Activated naive CD8-positive, alpha-beta T cell (primary cell): ENCODE results near the gene FAIM2.
"Not testable (repeated sequence)": the region's sequence is repeated elsewhere in the genome, so short reads cannot be mapped to it uniquely, and the experiment has no call there.

Experiments used
- H3K27ac Mint-ChIP-seq: one replicate; pipeline ENCODE4 v1.8.0; 2021; ENCODE audit warnings: mixed read lengths
- H3K27me3 Mint-ChIP-seq: one replicate; pipeline ENCODE4 v1.8.0; 2021; ENCODE audit warnings: mixed read lengths
- H3K36me3 Mint-ChIP-seq: one replicate; pipeline ENCODE4 v1.8.0; 2021; ENCODE audit warnings: mixed read lengths
- H3K4me1 Mint-ChIP-seq: one replicate; pipeline ENCODE4 v1.8.0; 2021; ENCODE audit warnings: low read depth, mixed read lengths
- H3K4me3 Mint-ChIP-seq: one replicate; pipeline ENCODE4 v1.8.0; 2021; ENCODE audit warnings: mild to moderate bottlenecking, mixed read lengths
- H3K9me3 Mint-ChIP-seq: one replicate; pipeline ENCODE4 v1.8.0; 2021; ENCODE audit warnings: low read depth, mixed read lengths

Gene FAIM2

GRCh38 chr12:49874142-49874897, 29.4 kb downstream of the FAIM2 start:
- Mint-ChIP-seq H3K9me3 (no peaks in the 10 kb centered on the region), H3K4me3 (no peak overlapping the region), H3K27ac (no peak overlapping the region), H3K36me3 (no peaks in the 10 kb centered on the region), H3K27me3 (no peaks in the 10 kb centered on the region), H3K4me1 (no peaks in the 10 kb centered on the region)

- Mint-ChIP-seq H3K36me3 (no peaks in the 10 kb centered on the region), H3K4me1 (no peaks in the 10 kb centered on the region), H3K4me3 (no peak overlapping the region), H3K27ac (no peak overlapping the region), H3K9me3 (no peaks in the 10 kb centered on the region), H3K27me3 (no peaks in the 10 kb centered on the region)
Measured at GRCh38 chr12:49873361-49873934, 30.3 kb downstream of the FAIM2 start.

- Mint-ChIP-seq H3K27ac (no peak overlapping the region), H3K36me3 (no peaks in the 10 kb centered on the region), H3K4me1 (no peaks in the 10 kb centered on the region), H3K27me3 (no peaks in the 10 kb centered on the region), H3K4me3 (no peak overlapping the region), H3K9me3 (no peaks in the 10 kb centered on the region)
Measured at GRCh38 chr12:49872781-49873181, 30.9 kb downstream of the FAIM2 start.

GRCh38 chr12:49872381-49872780, 31.3 kb downstream of the FAIM2 start:
- Mint-ChIP-seq H3K9me3 (no peaks in the 10 kb centered on the region), H3K27me3 (no peaks in the 10 kb centered on the region), H3K4me3 (no peak overlapping the region), H3K4me1 (no peaks in the 10 kb centered on the region), H3K27ac (no peak overlapping the region), H3K36me3 (no peaks in the 10 kb centered on the region)

- not testable (repeated sequence) for H3K4me1 Mint-ChIP-seq, H3K9me3 Mint-ChIP-seq, H3K36me3 Mint-ChIP-seq, H3K27ac Mint-ChIP-seq, H3K27me3 Mint-ChIP-seq, H3K4me3 Mint-ChIP-seq
Measured at GRCh38 chr12:49871811-49872251, 31.9 kb downstream of the FAIM2 start.

- Mint-ChIP-seq H3K9me3 (no peaks in the 10 kb centered on the region), H3K27ac (no peak overlapping the region), H3K36me3 (no peaks in the 10 kb centered on the region), H3K4me3 (no peak overlapping the region), H3K4me1 (no peaks in the 10 kb centered on the region), H3K27me3 (no peaks in the 10 kb centered on the region)
Measured at GRCh38 chr12:49871263-49871561, 32.5 kb downstream of the FAIM2 start.

GRCh38 chr12:49870501-49871262, 33.0 kb downstream of the FAIM2 start:
- H3K27me3 Mint-ChIP-seq, result no peaks in the 10 kb centered on the region

GRCh38 chr12:49869816-49870500, 33.7 kb downstream of the FAIM2 start:
- Mint-ChIP-seq H3K27me3 (no peaks in the 10 kb centered on the region), H3K4me1 (no peaks in the 10 kb centered on the region), H3K4me3 (no peak overlapping the region), H3K36me3 (no peaks in the 10 kb centered on the region), H3K9me3 (no peaks in the 10 kb centered on the region), H3K27ac (no peak overlapping the region)

More at GRCh38 chr12:49870501-49871262, 33.0 kb downstream of the FAIM2 start:
- Mint-ChIP-seq H3K36me3 (no peaks in the 10 kb centered on the region), H3K4me3 (no peak overlapping the region), H3K4me1 (no peaks in the 10 kb centered on the region), H3K9me3 (no peaks in the 10 kb centered on the region), H3K27ac (no peak overlapping the region)

GRCh38 chr12:49868952-49869815, 34.5 kb downstream of the FAIM2 start:
- Mint-ChIP-seq H3K27ac (no peak overlapping the region), H3K4me1 (no peaks in the 10 kb centered on the region), H3K27me3 (no peaks in the 10 kb centered on the region), H3K36me3 (no peaks in the 10 kb centered on the region), H3K4me3 (no peak overlapping the region), H3K9me3 (no peaks in the 10 kb centered on the region)

GRCh38 chr12:49868449-49868848, 35.3 kb downstream of the FAIM2 start:
- Mint-ChIP-seq H3K36me3 (no peaks in the 10 kb centered on the region), H3K4me3 (no peak overlapping the region), H3K4me1 (no peaks in the 10 kb centered on the region), H3K27ac (no peak overlapping the region), H3K27me3 (no peaks in the 10 kb centered on the region), H3K9me3 (no peaks in the 10 kb centered on the region)

- Mint-ChIP-seq H3K27me3 (no peaks in the 10 kb centered on the region), H3K9me3 (no peaks in the 10 kb centered on the region), H3K4me1 (no peaks in the 10 kb centered on the region), H3K36me3 (no peaks in the 10 kb centered on the region), H3K27ac (no peak overlapping the region), H3K4me3 (no peak overlapping the region)
Measured at GRCh38 chr12:49867570-49868341, 35.9 kb downstream of the FAIM2 start.

- no peak overlapping the region for H3K4me3 Mint-ChIP-seq
- H3K27ac Mint-ChIP-seq, result no peak overlapping the region
- no peaks in the 10 kb centered on the region for H3K36me3 Mint-ChIP-seq
Measured at GRCh38 chr12:49866859-49867569, 36.7 kb downstream of the FAIM2 start.

GRCh38 chr12:49865782-49866135, 37.9 kb downstream of the FAIM2 start:
- H3K9me3 Mint-ChIP-seq, result no peaks in the 10 kb centered on the region
- H3K27me3 Mint-ChIP-seq, result no peaks in the 10 kb centered on the region
- no peaks in the 10 kb centered on the region for H3K36me3 Mint-ChIP-seq
- no peak overlapping the region for H3K4me3 Mint-ChIP-seq
- no peaks in the 10 kb centered on the region for H3K4me1 Mint-ChIP-seq
- H3K27ac Mint-ChIP-seq, result no peak overlapping the region

More at GRCh38 chr12:49866859-49867569, 36.7 kb downstream of the FAIM2 start:
- H3K4me1 Mint-ChIP-seq, result no peaks in the 10 kb centered on the region
- no peaks in the 10 kb centered on the region for H3K27me3 Mint-ChIP-seq
- H3K9me3 Mint-ChIP-seq, result no peaks in the 10 kb centered on the region
